ENCODE results near the gene LRFN3. TPM values are rescaled to one million over a fixed set of nuclear protein-coding genes. Genes with fewer than 3 reads are reported as not detected.
"Not testable (repeated sequence)": the region's sequence is repeated elsewhere in the genome, so short reads cannot be mapped to it uniquely, and the experiment has no call there.

Gene LRFN3
- total and polyA plus RNA-seq, 4 donors, result 0.89 to 8.4 (median 2.1) TPM

DNA sequence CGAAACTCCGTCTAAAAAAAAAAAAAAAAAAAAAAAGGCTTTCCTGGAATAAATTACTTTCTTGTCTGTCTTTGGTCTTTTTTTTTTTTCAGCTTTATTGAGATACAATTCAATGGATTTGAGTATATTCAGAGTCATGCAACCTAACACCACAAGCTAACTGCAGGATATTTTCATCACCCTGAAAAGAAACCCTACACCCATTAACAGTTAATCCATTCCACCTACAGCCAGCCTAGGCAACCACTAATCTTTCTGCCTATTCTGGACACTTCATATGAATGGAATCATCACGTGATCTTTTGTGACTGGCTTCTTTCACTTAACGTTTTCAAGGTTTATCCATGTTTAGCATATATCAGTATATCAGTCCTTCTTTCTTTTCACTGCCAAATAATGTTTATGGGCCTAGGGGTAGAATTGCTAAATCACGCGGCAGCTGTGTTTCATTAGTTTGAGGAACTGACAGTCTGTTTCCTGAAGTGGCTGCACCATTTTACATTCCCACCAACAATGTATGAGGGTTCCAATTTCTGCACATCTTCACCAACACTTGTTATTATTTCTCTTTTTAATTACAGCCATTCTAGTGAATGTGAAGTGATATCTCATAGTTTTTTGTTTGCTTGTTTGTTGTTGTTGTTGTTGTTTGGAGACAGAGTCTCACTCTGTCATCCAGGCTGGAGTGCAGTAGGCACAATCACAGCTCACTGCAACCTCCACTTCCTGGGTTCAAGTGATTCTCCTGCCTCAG, 19.9 kb downstream of the LRFN3 start:
- no peaks in the 10 kb centered on the region for H3K36me3 ChIP-seq (ENCODE audit: control insufficient read depth in 4 of 4, insufficient read depth in 3 of 4, low read depth in 1 of 4, low read length in 3 of 4)
- DNase-seq (ENCODE audit: low spot score), result no peak
- 70% methylated on average over 6 of the region's 6 CpGs for WGBS

GRCh38 chr19:35957411-35957810, 21.2 kb downstream of the LRFN3 start:
- H3K9me3 ChIP-seq (ENCODE audit: control insufficient read depth in 4 of 4, low read length in 3 of 4); DNase-seq (ENCODE audit: low spot score); H3K27me3 ChIP-seq (ENCODE audit: control insufficient read depth in 4 of 4, insufficient read depth in 4 of 4, low read length in 3 of 4); H3K27ac ChIP-seq (ENCODE audit: low read depth in 1 of 2, low read length in 2 of 2); H3K4me1 ChIP-seq (ENCODE audit: control insufficient read depth in 4 of 4, insufficient read depth in 4 of 4, low read length in 3 of 4); H3K9ac ChIP-seq (ENCODE audit: low read depth in 1 of 2, low read length in 2 of 2); H3K36me3 ChIP-seq (ENCODE audit: control insufficient read depth in 4 of 4, insufficient read depth in 3 of 4, low read depth in 1 of 4, low read length in 3 of 4); H3K4me3 ChIP-seq (ENCODE audit: low read depth in 1 of 3, low read length in 3 of 3): not testable (repeated sequence)
- WGBS, result 81% methylated on average over 8 of the region's 8 CpGs

More for the DNA sequence above, 19.9 kb downstream of the LRFN3 start:
- H3K4me3 ChIP-seq (ENCODE audit: low read depth in 1 of 3, low read length in 3 of 3), result no peak overlapping the region
- no peak overlapping the region for H3K9ac ChIP-seq (ENCODE audit: low read depth in 1 of 2, low read length in 2 of 2)
- H3K27ac ChIP-seq (ENCODE audit: low read depth in 1 of 2, low read length in 2 of 2), result no peak overlapping the region
- peaks cover 0 to 6% (median 3%) of the 10 kb centered on the region in 4 donors for H3K4me1 ChIP-seq (ENCODE audit: control insufficient read depth in 4 of 4, insufficient read depth in 4 of 4, low read length in 3 of 4)
- H3K9me3 ChIP-seq (ENCODE audit: control insufficient read depth in 4 of 4, low read length in 3 of 4), result no peaks in the 10 kb centered on the region
- H3K27me3 ChIP-seq (ENCODE audit: control insufficient read depth in 4 of 4, insufficient read depth in 4 of 4, low read length in 3 of 4), result peaks cover 0 to 6% (median 2%) of the 10 kb centered on the region in 4 donors
- no peak for TF ChIP-seq REST (IDR thresholded peaks at IDR 0.05)
- no peak for TF ChIP-seq FOXA2 (IDR thresholded peaks at IDR 0.05)
- no peak for TF ChIP-seq JUND (IDR thresholded peaks at IDR 0.05)
- no peak for TF ChIP-seq SP1 (IDR thresholded peaks at IDR 0.05)
- no peak for TF ChIP-seq HNF4G (IDR thresholded peaks at IDR 0.05)
- no peak for TF ChIP-seq ZBTB33 (IDR thresholded peaks at IDR 0.05)
- no peak for TF ChIP-seq YY1 (IDR thresholded peaks at IDR 0.05)
- no peak for TF ChIP-seq RAD21 (IDR thresholded peaks at IDR 0.05)
- TF ChIP-seq CTCF (IDR thresholded peaks at IDR 0.05; ENCODE audit: low read depth, low read length, missing input control), result no peak

DNA sequence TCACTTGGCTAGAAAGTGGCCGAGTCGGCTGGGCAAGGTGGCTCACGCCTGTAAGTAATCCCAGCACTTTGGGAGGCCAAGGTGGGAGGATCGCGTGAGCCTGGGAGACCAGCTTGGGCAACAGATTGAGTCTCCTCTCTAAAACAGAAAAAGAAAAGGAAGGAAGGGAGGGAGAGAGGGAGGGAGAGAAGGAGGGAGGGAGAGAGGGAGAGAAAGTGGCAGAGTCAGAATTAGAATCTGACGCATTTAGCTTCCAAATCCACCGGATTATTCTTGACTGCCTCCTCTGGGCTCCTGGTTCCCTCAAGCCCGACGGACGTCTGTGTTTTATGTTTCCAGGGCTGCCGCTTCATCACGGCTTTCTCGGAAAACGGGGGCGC, 22.5 kb downstream of the LRFN3 start:
- no peaks in the 10 kb centered on the region for H3K36me3 ChIP-seq (ENCODE audit: control insufficient read depth in 4 of 4, insufficient read depth in 3 of 4, low read depth in 1 of 4, low read length in 3 of 4)
- WGBS, result 38% methylated on average over 15 of the region's 15 CpGs
- no peak overlapping the region for H3K9ac ChIP-seq (ENCODE audit: low read depth in 1 of 2, low read length in 2 of 2)
- H3K4me3 ChIP-seq (ENCODE audit: low read depth in 1 of 3, low read length in 3 of 3), result peak overlapping the region in 1 of 3 donors; percentile 29
- H3K27ac ChIP-seq (ENCODE audit: low read depth in 1 of 2, low read length in 2 of 2), result no peak overlapping the region
- H3K4me1 ChIP-seq (ENCODE audit: control insufficient read depth in 4 of 4, insufficient read depth in 4 of 4, low read length in 3 of 4), result peaks cover 0 to 6% (median 3%) of the 10 kb centered on the region in 4 donors
- no peaks in the 10 kb centered on the region for H3K9me3 ChIP-seq (ENCODE audit: control insufficient read depth in 4 of 4, low read length in 3 of 4)
- no peak for DNase-seq (ENCODE audit: low spot score)
- H3K27me3 ChIP-seq (ENCODE audit: control insufficient read depth in 4 of 4, insufficient read depth in 4 of 4, low read length in 3 of 4), result peaks cover 0 to 6% (median 2%) of the 10 kb centered on the region in 4 donors
- TF ChIP-seq RAD21 (IDR thresholded peaks at IDR 0.05) (no peak), NR2F2 (IDR thresholded peaks at IDR 0.05) (no peak), SP1 (IDR thresholded peaks at IDR 0.05) (no peak), ZBTB33 (IDR thresholded peaks at IDR 0.05) (no peak), REST (IDR thresholded peaks at IDR 0.05) (no peak)
- TF ChIP-seq, protein P1, sequence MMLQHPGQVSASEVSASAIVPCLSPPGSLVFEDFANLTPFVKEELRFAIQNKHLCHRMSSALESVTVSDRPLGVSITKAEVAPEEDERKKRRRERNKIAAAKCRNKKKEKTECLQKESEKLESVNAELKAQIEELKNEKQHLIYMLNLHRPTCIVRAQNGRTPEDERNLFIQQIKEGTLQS (IDR thresholded peaks at IDR 0.05), result no peak

Measured in liver (tissue), 9 donors.